SH-SY5Y (cell line): Measurements from ENCODE around the gene NCOA1.

Source experiments
- GATA2 ChIP-seq: IDR thresholded peaks from 2 replicates; pipeline ENCODE4 v1.6.1; 2011; ENCODE audit warnings: mild to moderate bottlenecking, low read depth, low read length
- GATA3 ChIP-seq: IDR thresholded peaks from 2 replicates; pipeline ENCODE4 v1.6.1; 2011; ENCODE audit warnings: low read depth, mild to moderate bottlenecking, low read length, moderate library complexity

GRCh38 chr2:24617424-24617823 is 126.4 kb downstream of the NCOA1 start:
- no peak for TF ChIP-seq GATA2
- no peak for TF ChIP-seq GATA3
